K562 (cell line): Measurements from ENCODE around the gene FBXO46. TPM values are rescaled to one million over a fixed set of nuclear protein-coding genes. Genes with fewer than 3 reads are reported as not detected.
A peak's percentile ranks its signal among the peaks of the same experiment; 100 is the strongest.

Experiments
- BRCA1 ChIP-seq, 2 experiments: fragments of 450-650 bp in 1 of 2; sonication (generic) in 1 of 2; formaldehyde crosslinking in 1 of 2; IDR thresholded peaks; 2 replicates each; pipeline versions ENCODE4 v1.5.0 to v1.6.1; 2017 to 2020; ENCODE audit warnings: mild to moderate bottlenecking in 1 of 2, missing genetic modification reagents in 1 of 2
- DIDO1 ChIP-seq: fragments of 450-650 bp; IDR thresholded peaks from 2 replicates; pipeline ENCODE4 v1.6.1; 2016; ENCODE audit warnings: low read depth, missing biosample characterization, missing genetic modification characterization
- FOXA3 ChIP-seq, 2 experiments: fragments of 450-650 bp in 1 of 2; sonication (generic) in 1 of 2; formaldehyde crosslinking; IDR thresholded peaks in 1 of 2; conservative IDR thresholded peaks in 1 of 2; 2 replicates each; pipeline versions ENCODE4 v1.4.0 to v1.8.0; 2020 to 2022; ENCODE audit warnings: mild to moderate bottlenecking in 2 of 2, missing genetic modification reagents in 1 of 2
- FOXK2 ChIP-seq, 2 experiments: fragments of 450-650 bp; IDR thresholded peaks in 1 of 2; conservative IDR thresholded peaks in 1 of 2; 2 replicates each; pipeline ENCODE4 v1.6.1; 2016; ENCODE audit warnings: low read depth in 2 of 2, mild to moderate bottlenecking in 1 of 2
- KDM4B ChIP-seq, 2 experiments: fragments of 450-650 bp in 1 of 2; sonication (generic) in 1 of 2; IDR thresholded peaks; 2 replicates each; pipeline ENCODE4 v1.6.1; 2016 to 2017; ENCODE audit warnings: borderline replicate concordance in 2 of 2, antibody characterized with exemption in 1 of 2, low read depth in 1 of 2, mild to moderate bottlenecking in 1 of 2
- PCBP2 ChIP-seq: fragments of 200-400 bp; formaldehyde crosslinking; IDR thresholded peaks from 2 replicates; pipeline ENCODE4 v1.6.1; 2018; ENCODE audit warnings: low read length, low read depth, mild to moderate bottlenecking, moderate library complexity; ENCODE audit not compliant: poor library complexity, severe bottlenecking
- PHF21A ChIP-seq: fragments of 450-650 bp; IDR thresholded peaks from 2 replicates; pipeline ENCODE4 v1.6.1; 2017; ENCODE audit warnings: low read depth, borderline replicate concordance
- RBM39 ChIP-seq: fragments of 200-400 bp; formaldehyde crosslinking; optimal IDR thresholded peaks from 2 replicates; pipeline ENCODE3; 2018; ENCODE audit warnings: low read depth, low read length
- SP2 ChIP-seq: IDR thresholded peaks from 2 replicates; pipeline ENCODE4 v1.6.1; 2011; ENCODE audit warnings: mild to moderate bottlenecking, low read depth, low read length, moderate library complexity; ENCODE audit not compliant: poor library complexity, severe bottlenecking; ENCODE audit errors: extremely low read depth
- TAF9B ChIP-seq: fragments of 450-650 bp; IDR thresholded peaks from 2 replicates; pipeline ENCODE4 v1.6.1; 2018; ENCODE audit warnings: mild to moderate bottlenecking; ENCODE audit not compliant: partially characterized antibody
- TARDBP ChIP-seq: fragments of 450-650 bp; IDR thresholded peaks from 2 replicates; pipeline ENCODE4 v1.6.1; 2016
- ZC3H11A ChIP-seq: IDR thresholded peaks from 2 replicates; pipeline ENCODE4 v1.6.1; 2012; ENCODE audit warnings: low read depth, low read length, improper control_type of control experiment
- polyA plus RNA-seq, 8 experiments: library from polyadenylated mRNA; depleted of rRNA in 4 of 8; stranded (reverse) in 5 of 8; unstranded in 3 of 8; fragments of >200 nt; fragmentation: Nextera tagmentation in 2 of 8; fragmentation: Illumina TruSeq in 1 of 8; extraction: Ambion mirVana in 2 of 8; extraction: Trizol in 1 of 8; gene quantifications; 2 replicates each; pipeline versions ENCODE4 v1.2.1 to v1.2.3, GENCODE V29; 2011 to 2014; ENCODE audit warnings: inconsistent platforms in 1 of 8, missing spikeins in 1 of 8
- total RNA-seq, 7 experiments: library from RNA; depleted of rRNA in 6 of 7; stranded (reverse); fragments of >200 nt in 6 of 7; fragmentation: Illumina TruSeq in 2 of 7; extraction: Trizol in 2 of 7; gene quantifications; 2 replicates each; pipeline versions ENCODE4 v1.2.1 to v1.2.3, GENCODE V29; 2011 to 2021; ENCODE audit warnings: low replicate concordance in 1 of 7
- TF ChIP-seq, protein P1 (sequence below), 2 experiments: fragments of 450-650 bp; IDR thresholded peaks; 2 replicates each; pipeline ENCODE4 v1.6.1; 2016
- TF ChIP-seq, protein P2 (sequence below): sonication (generic); formaldehyde crosslinking; IDR thresholded peaks from 2 replicates; pipeline ENCODE4 v1.9.0; 2022; ENCODE audit warnings: mild to moderate bottlenecking, missing genetic modification reagents
- TF ChIP-seq, protein P3 (sequence below): sonication (generic); formaldehyde crosslinking; IDR thresholded peaks from 2 replicates; pipeline ENCODE4 v1.8.1; 2023; ENCODE audit warnings: mild to moderate bottlenecking, missing genetic modification reagents
- TF ChIP-seq, protein P4 (sequence below): fragments of 450-650 bp; IDR thresholded peaks from 2 replicates; pipeline ENCODE4 v1.6.1; 2016; ENCODE audit warnings: mild to moderate bottlenecking
- TF ChIP-seq, protein P5 (sequence below), 2 experiments: fragments of 450-650 bp in 1 of 2; sonication (generic) in 1 of 2; formaldehyde crosslinking in 1 of 2; IDR thresholded peaks in 1 of 2; conservative IDR thresholded peaks in 1 of 2; 2 replicates each; pipeline versions ENCODE4 v1.6.1 to v1.8.1; 2016 to 2023; ENCODE audit warnings: mild to moderate bottlenecking in 2 of 2, moderate library complexity in 2 of 2, inconsistent platforms in 1 of 2, missing genetic modification reagents in 1 of 2

FBXO46 gene
- total and polyA plus RNA-seq, 9 of the 15 experiments (the other 6 are each of a cell fraction or from before 2014, with no cell fraction given) = 1.5 to 36.1 (median 7.3) TPM

DNA sequence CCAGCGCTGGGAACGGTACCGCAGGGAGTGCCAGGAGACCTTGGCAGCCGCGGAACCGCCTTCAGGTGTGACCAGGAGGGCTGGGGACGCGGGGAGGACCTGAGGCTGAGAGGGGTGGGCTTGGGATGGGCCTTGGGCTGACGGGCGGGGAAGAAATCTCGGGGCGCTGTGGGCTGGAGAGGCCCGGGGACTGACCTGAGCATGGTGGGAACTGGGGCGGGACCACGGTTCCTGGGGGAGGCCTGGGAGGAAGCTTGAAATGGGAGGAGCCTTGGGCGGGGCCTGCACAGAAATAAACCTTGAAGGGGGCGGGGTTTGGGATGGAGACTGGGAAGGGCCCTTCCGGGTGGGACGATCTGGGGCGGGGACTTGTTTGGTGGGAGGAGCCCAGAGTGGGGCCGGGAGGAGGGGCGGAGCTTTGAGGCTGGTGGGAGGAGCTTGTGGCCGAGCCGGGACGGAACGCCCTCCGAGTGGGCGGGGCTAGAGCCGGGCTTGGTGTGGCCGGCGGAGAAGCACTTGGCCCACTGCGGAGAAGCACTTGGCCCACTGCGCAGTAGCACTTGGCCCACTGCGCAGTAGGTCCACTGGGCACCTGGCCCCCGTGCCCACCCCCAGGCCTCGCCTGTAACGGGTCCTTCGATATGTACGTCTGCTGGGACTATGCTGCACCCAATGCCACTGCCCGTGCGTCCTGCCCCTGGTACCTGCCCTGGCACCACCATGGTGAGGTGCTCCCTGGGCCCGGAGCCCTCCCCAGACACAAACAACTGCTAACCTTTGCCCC is 59.8 kb downstream of the FBXO46 start (continued):
- TF ChIP-seq ZC3H11A = no peak
- TF ChIP-seq, protein P1, sequence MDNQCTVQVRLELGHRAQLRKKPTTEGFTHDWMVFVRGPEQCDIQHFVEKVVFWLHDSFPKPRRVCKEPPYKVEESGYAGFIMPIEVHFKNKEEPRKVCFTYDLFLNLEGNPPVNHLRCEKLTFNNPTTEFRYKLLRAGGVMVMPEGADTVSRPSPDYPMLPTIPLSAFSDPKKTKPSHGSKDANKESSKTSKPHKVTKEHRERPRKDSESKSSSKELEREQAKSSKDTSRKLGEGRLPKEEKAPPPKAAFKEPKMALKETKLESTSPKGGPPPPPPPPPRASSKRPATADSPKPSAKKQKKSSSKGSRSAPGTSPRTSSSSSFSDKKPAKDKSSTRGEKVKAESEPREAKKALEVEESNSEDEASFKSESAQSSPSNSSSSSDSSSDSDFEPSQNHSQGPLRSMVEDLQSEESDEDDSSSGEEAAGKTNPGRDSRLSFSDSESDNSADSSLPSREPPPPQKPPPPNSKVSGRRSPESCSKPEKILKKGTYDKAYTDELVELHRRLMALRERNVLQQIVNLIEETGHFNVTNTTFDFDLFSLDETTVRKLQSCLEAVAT (IDR thresholded peaks at IDR 0.05) = no peak
- TF ChIP-seq, protein P2, sequence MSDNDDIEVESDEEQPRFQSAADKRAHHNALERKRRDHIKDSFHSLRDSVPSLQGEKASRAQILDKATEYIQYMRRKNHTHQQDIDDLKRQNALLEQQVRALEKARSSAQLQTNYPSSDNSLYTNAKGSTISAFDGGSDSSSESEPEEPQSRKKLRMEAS (CRISPR knock-in tag) = peak; percentile 34; the same call in 1 of the 2 replicates
- TF ChIP-seq, protein P3, sequence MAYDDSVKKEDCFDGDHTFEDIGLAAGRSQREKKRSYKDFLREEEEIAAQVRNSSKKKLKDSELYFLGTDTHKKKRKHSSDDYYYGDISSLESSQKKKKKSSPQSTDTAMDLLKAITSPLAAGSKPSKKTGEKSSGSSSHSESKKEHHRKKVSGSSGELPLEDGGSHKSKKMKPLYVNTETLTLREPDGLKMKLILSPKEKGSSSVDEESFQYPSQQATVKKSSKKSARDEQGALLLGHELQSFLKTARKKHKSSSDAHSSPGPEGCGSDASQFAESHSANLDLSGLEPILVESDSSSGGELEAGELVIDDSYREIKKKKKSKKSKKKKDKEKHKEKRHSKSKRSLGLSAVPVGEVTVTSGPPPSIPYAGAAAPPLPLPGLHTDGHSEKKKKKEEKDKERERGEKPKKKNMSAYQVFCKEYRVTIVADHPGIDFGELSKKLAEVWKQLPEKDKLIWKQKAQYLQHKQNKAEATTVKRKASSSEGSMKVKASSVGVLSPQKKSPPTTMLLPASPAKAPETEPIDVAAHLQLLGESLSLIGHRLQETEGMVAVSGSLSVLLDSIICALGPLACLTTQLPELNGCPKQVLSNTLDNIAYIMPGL (CRISPR knock-in tag) = no peak
- no peak for TF ChIP-seq PCBP2
- TF ChIP-seq RBM39 = no peak
- TF ChIP-seq, protein P4, sequence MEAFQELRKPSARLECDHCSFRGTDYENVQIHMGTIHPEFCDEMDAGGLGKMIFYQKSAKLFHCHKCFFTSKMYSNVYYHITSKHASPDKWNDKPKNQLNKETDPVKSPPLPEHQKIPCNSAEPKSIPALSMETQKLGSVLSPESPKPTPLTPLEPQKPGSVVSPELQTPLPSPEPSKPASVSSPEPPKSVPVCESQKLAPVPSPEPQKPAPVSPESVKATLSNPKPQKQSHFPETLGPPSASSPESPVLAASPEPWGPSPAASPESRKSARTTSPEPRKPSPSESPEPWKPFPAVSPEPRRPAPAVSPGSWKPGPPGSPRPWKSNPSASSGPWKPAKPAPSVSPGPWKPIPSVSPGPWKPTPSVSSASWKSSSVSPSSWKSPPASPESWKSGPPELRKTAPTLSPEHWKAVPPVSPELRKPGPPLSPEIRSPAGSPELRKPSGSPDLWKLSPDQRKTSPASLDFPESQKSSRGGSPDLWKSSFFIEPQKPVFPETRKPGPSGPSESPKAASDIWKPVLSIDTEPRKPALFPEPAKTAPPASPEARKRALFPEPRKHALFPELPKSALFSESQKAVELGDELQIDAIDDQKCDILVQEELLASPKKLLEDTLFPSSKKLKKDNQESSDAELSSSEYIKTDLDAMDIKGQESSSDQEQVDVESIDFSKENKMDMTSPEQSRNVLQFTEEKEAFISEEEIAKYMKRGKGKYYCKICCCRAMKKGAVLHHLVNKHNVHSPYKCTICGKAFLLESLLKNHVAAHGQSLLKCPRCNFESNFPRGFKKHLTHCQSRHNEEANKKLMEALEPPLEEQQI = no peak
- TF ChIP-seq KDM4B (IDR thresholded peaks at IDR 0.05; ENCODE audit: borderline replicate concordance in 2 of 2, low read depth in 1 of 2) = no peak
- TF ChIP-seq FOXK2 (conservative IDR thresholded peaks at IDR 0.05 in 1 of 2, IDR thresholded peaks at IDR 0.05 in 1 of 2; ENCODE audit: low read depth in 2 of 2) = no peak
- no peak for TF ChIP-seq SP2
- no peak for TF ChIP-seq DIDO1 (tag)
- TF ChIP-seq TARDBP = no peak
- TF ChIP-seq BRCA1 (IDR thresholded peaks at IDR 0.05) = no peak
- 0 out of 2 replicates have a peak, but pooled peaks have one; percentile 49 for TF ChIP-seq BRCA1 (CRISPR knock-in tag; IDR thresholded peaks at IDR 0.05)
- TF ChIP-seq, protein P5, sequence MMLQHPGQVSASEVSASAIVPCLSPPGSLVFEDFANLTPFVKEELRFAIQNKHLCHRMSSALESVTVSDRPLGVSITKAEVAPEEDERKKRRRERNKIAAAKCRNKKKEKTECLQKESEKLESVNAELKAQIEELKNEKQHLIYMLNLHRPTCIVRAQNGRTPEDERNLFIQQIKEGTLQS (IDR thresholded peaks at IDR 0.05) = no peak
- TF ChIP-seq, protein P5 (CRISPR knock-in tag; conservative IDR thresholded peaks at IDR 0.05) = no peak
- TF ChIP-seq PHF21A = no peak
- TF ChIP-seq TAF9B = no peak
- TF ChIP-seq FOXA3 (CRISPR knock-in tag; conservative IDR thresholded peaks at IDR 0.05 in 1 of 2, IDR thresholded peaks at IDR 0.05 in 1 of 2) = no peak
